Activated CD4-positive, CD25-positive, alpha-beta regulatory T cell (primary cell): ENCODE data around the gene TBC1D9B.

Experiments
- DNase-seq, 4 experiments: peaks; one replicate each; lab custom pipeline; 2025; lab: John Stamatoyannopoulos, UW

The TBC1D9B gene

GRCh38 chr5:179869641-179870402 is 37.9 kb downstream of the TBC1D9B start:
- no peak for DNase-seq

GRCh38 chr5:179869101-179869500 is 38.6 kb downstream of the TBC1D9B start:
- no peak for DNase-seq

DNA sequence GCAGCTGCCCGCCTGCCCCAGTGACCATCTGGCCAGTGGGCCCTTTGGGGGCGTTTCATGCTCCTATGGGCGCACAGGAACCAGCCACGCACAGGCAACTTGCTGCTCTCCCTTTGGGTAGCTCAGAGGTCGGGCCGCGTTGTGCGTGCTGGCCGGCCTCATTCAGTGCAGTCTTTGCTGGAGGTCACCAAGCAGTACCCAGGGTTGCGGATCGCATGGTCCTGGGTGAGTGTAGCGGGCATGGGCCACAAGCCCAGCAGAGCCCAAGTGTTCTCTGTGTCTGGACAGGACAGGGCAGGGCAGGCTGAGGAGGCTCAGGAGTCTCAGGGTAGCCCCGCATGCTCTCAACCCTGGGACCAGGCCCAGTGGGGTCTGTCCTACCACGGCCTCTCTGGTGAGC is 39.2 kb downstream of the TBC1D9B start:
- no peak for DNase-seq

GRCh38 chr5:179867476-179867875 is 40.2 kb downstream of the TBC1D9B start:
- DNase-seq = no peak

DNA sequence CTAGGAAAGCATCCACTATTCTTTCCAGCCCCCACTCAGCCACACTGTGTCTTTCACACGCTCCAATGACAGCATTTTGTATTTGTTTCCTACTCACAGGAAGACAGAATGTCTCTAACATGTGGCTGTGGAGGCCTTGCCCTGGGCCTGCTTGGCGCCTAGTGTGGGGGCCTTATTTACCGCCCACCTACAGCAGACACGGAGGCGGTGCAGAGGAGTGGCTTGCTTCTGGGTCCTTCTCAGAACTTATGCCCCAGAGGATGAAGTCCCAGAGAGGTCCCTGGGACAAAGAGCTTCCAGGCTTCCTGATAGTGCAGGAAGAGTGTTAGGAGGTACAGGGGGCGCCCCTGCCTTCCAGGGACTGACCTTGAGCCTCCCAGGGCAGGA is 40.6 kb downstream of the TBC1D9B start:
- no peak for DNase-seq

DNA sequence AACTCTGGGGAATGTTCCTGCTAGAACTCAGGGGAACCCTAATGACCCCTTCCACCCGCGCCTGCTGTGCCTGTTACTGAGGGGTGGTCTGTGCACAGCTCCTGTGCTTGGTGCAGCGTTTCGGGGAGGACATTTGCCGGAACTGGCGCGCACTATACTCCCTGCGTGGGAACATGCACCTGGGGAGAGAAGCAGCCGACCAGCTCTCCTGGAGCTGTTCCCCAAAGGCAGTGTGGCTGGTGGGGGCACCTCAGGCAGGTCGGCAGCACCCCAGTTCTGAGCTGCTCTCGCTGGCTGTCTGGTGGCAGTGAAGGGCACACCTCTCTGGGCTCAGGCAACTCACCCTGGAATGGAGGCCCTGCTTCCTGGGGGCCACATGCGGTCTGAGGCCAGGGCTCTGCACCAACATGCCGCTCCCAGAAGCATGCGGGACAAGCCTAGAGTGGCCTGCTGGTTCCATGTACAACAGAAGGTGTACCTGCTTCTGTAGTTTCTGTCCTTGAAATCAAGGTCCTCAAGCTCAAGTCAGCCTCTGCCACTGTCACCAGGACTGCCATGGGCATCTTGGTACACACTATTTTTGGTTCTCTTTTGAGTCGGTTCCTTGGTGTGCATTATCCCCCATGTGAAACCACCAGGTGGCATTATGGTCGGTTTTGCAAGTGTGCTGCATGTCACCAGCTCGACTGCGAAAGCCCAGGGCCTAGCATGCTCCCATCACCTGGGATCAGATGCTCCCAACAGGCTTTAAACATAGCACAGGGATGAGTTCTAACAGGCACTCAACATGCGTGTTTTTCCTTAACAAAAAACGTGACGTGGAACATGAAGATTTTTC is 41.2 kb downstream of the TBC1D9B start:
- no peak for DNase-seq

- no peak for DNase-seq
Measured at GRCh38 chr5:179865491-179866240, 42.0 kb downstream of the TBC1D9B start.

- no peak for DNase-seq
Measured at GRCh38 chr5:179864686-179865085, 43.0 kb downstream of the TBC1D9B start.

GRCh38 chr5:179863449-179864085 is 44.1 kb downstream of the TBC1D9B start:
- no peak for DNase-seq

- DNase-seq = no peak
Measured at GRCh38 chr5:179862891-179863290, 44.8 kb downstream of the TBC1D9B start.

DNA sequence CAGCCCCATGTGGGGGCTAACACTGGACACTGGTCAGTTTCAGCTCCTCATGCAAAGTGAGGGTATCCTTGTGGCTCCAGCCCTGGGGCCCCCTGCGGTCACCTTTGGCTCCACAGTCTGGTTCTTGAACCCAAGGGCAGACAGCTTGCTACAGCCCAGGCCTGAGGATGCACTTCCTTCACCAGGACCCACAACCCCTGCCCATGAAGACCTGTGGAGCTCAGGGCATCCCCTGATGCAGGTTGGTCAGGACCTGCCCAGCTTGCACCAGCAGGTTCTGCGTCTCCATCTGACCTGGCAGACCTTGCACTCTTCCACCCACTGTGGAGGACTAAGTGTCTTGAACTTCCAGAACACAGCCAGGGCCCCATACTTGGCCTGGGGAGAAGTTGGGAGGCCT is 45.4 kb downstream of the TBC1D9B start:
- no peak for DNase-seq

GRCh38 chr5:179860301-179860700 is 47.4 kb downstream of the TBC1D9B start:
- DNase-seq = no peak

GRCh38 chr5:179858586-179859427 is 48.9 kb downstream of the TBC1D9B start, which contains the start of gene MRNIP:
TSS of gene MRNIP (minus strand) at chr5:179858817. CDS start at chr5:179858796, 21 bp downstream.
- DNase-seq = peak; percentile 77 to 84 (median 81)

- DNase-seq = peak in 3 of 4 experiments; percentile 15 to 32 (median 31)
Measured at GRCh38 chr5:179858241-179858585, 49.5 kb downstream of the TBC1D9B start.

DNA sequence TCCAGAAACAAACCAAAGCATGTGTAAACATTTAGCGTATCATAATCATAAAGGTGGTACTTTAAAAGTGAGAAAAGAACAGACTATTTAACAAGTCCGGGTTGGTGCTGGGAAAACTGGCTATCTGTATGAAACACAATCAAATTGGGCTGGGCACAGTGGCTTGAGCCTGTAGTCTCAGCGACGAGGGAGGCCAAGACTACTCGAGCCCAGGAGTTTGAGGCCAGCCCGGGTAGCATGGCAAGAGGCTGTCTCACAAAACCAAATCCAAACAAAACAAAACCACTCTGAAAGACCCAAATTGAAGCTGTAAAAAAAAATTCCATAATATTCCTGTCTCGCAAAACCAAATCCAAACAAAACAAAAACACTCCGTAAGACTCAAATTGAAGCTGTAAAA is 53.3 kb downstream of the TBC1D9B start:
- no peak for DNase-seq

- DNase-seq = no peak
Measured at GRCh38 chr5:179852993-179853547, 54.6 kb downstream of the TBC1D9B start.

- no peak for DNase-seq
Measured at GRCh38 chr5:179841621-179842020, 66.1 kb downstream of the TBC1D9B start.

GRCh38 chr5:179840766-179841165 is 66.9 kb downstream of the TBC1D9B start:
- DNase-seq = no peak

DNA sequence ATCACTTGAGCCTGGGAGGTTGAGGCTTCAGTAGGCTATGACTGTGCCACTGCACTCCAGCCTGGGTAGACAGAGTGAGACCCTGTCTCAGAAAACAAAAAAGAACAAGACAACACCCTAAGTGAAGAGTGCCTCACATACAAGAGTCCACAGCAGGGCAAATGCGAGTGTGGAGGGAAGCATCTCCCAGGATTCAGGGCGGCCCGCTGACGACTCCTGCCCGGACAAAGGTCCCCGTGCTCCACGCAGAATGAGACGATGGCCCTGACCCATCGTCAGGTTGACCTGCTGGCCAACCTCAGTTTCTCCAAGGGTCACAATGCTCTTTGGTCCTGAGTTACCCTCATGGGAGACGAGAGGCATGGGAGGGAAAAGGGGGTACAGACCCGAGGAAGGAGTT is 67.4 kb downstream of the TBC1D9B start:
- DNase-seq = no peak

DNA sequence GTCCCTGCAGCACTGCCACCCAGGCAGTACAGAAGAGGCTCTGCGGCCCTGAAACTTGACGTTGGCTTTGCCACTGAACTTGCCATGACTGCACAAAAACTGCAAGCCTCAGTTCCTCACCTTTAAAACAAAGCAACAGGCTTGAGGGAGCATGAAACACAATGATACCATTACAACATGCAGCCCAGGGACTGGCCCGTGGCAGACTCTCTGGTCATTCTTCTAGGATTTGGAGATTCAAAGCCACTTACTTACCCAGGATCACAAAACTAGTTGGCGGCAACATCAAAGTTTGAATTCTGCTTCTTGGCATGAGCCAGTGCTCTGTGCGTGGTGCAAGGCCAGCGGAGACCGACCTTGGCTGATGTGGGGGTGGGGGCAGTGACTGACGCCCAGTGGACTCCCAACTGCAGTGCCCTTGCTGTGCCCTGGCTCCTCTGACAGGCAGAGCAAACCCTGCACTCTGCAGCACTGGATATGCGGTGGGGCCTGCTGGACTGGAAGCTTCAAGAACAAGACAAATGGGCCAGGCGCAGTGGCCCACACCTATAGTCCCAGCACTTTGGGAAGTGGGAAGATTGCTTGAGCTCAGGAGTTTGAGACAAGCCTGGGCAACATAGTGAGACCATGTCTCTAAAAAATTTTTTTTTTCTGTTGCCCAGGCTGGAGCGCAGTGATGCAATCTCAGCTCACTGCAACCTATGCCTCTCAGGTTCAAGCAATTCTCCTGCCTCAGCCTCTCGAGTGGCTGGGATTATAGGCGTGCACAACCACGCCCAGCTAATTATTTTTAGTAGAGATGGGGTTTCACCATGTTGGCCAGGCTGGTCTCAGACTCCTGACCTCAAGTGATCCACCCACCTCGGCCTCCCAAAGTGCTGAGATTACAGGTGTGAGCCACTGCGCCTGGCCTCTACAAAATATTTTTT is 68.1 kb downstream of the TBC1D9B start:
- DNase-seq = no peak
